Spleen (tissue), 11 donors: ENCODE data around the gene PFKL. TPM values are rescaled to one million over a fixed set of nuclear protein-coding genes. Genes with fewer than 3 reads are reported as not detected.
"Not testable (repeated sequence)": the region's sequence is repeated elsewhere in the genome, so short reads cannot be mapped to it uniquely, and the experiment has no call there.

Experiments used
- DNase-seq: peaks from one replicate; pipeline ENCODE4 v3.0.0-alpha.2; 2020
- H3K27ac ChIP-seq, 8 donors: fragments of 200-600 bp; sonication (generic) in 7 of 8; 1 replicate in 4 of 8; 2 replicates in 4 of 8; pipeline versions ENCODE4 v1.5.0 to v1.8.0; 2016 to 2021; ENCODE audit warnings: inconsistent platforms in 4 of 8, mild to moderate bottlenecking in 4 of 8, moderate library complexity in 1 of 8
- H3K27me3 ChIP-seq, 7 donors: fragments of 200-600 bp; sonication (generic) in 6 of 7; replicated peaks in 1 of 7; 1 replicate in 4 of 7; 2 replicates in 3 of 7; pipeline versions ENCODE4 v1.5.0 to v1.8.0; 2016 to 2021; ENCODE audit warnings: inconsistent platforms in 3 of 7, mild to moderate bottlenecking in 1 of 7
- H3K36me3 ChIP-seq, 6 donors: fragments of 200-600 bp; sonication (generic) in 5 of 6; 1 replicate in 4 of 6; 2 replicates in 2 of 6; pipeline versions ENCODE4 v1.5.0 to v1.8.0; 2016 to 2021; ENCODE audit warnings: inconsistent platforms in 2 of 6
- H3K4me1 ChIP-seq, 6 donors: fragments of 200-600 bp; sonication (generic) in 5 of 6; 1 replicate in 3 of 6; 2 replicates in 3 of 6; pipeline versions ENCODE4 v1.5.0 to v1.8.0; 2016 to 2021; ENCODE audit warnings: inconsistent platforms in 3 of 6
- H3K4me3 ChIP-seq, 8 donors: fragments of 200-600 bp; sonication (generic) in 7 of 8; 1 replicate in 4 of 8; 2 replicates in 4 of 8; pipeline versions ENCODE4 v1.5.0 to v1.8.0; 2016 to 2021; ENCODE audit warnings: inconsistent platforms in 4 of 8, mild to moderate bottlenecking in 4 of 8, moderate library complexity in 2 of 8
- H3K9me3 ChIP-seq, 8 donors: fragments of 200-600 bp; sonication (generic) in 7 of 8; 1 replicate in 4 of 8; 2 replicates in 4 of 8; pipeline versions ENCODE4 v1.5.0 to v1.8.0; 2016 to 2021; ENCODE audit warnings: inconsistent platforms in 4 of 8
- CTCF ChIP-seq, 11 experiments: fragments of 200-600 bp in 7 of 11; fragments of 450-650 bp in 4 of 11; sonication (generic) in 4 of 11; IDR thresholded peaks in 8 of 11; conservative IDR thresholded peaks in 3 of 11; 1 replicate in 7 of 11; 2 replicates in 4 of 11; pipeline versions ENCODE4 v1.4.0 to v1.8.0; 2016 to 2021; ENCODE audit warnings: antibody characterized with exemption in 11 of 11, inconsistent platforms in 4 of 11, mild to moderate bottlenecking in 1 of 11
- POLR2A ChIP-seq, 3 donors: fragments of 450-650 bp; IDR thresholded peaks; one replicate each; pipeline ENCODE4 v1.5.1; 2017; ENCODE audit warnings: antibody characterized with exemption in 3 of 3, mild to moderate bottlenecking in 1 of 3
- POLR2AphosphoS5 ChIP-seq, 3 donors: sonication (generic); formaldehyde crosslinking; IDR thresholded peaks; one replicate each; pipeline ENCODE4 v1.5.1; 2017; ENCODE audit warnings: antibody characterized with exemption in 3 of 3
- WGBS, 5 donors: extraction: QIAGEN DNeasy Blood & Tissue Kit in 3 of 5; methylation state at CpG; one replicate each; pipeline versions ENCODE4 v1.1.5 to v1.1.7; 2013 to 2018; 5-methylcytosine and 5-hydroxymethylcytosine counted together
- intact Hi-C: fragments of 100-400 bp; cut with DNase I; formaldehyde crosslinking; loops from one replicate; pipeline ENCODE4 v1.15.0; 2023; ENCODE audit warnings: low total_unique reads
- polyA plus RNA-seq, 3 donors: library from polyadenylated mRNA; stranded (reverse); fragments of 200-250 nt; gene quantifications; one replicate each; pipeline ENCODE4 v1.2.1, GENCODE V29; 2013
- total RNA-seq, 7 donors: library from RNA; depleted of rRNA in 3 of 7; stranded (reverse); fragments of >200 nt in 3 of 7; fragmentation: NEBNext Ultra II Directional in 4 of 7; extraction: Animal tissue kit (Norgen Biotek cat#: 25700) in 4 of 7; gene quantifications; one replicate each; pipeline versions ENCODE4 v1.1.0 to v1.2.1, GENCODE V29; 2016 to 2021
- donor health status: healthy with polysubstance abuse.
- donor health status: DM: no; HTN: no; CAD: no; lungs with moderate emphysema.
- donor health status: DM: no; HTN: no; CAD: no.
- donor health status: Bipolar disorder and iron deficiency.
- donor health status: healthy.
- donor health status: DM: no; HTN: no; CAD: no.
- donor health status: DM: yes; HTN: yes; CAD: no.

The PFKL gene
- total and polyA plus RNA-seq, 10 donors = 65.9 to 145 (median 112) TPM

GRCh38 chr21:44360159-44360558 lies 60.3 kb downstream of the PFKL start:
- peak; percentile 79 for DNase-seq
- H3K4me1 ChIP-seq = peaks cover 0 to 49% (median 19%) of the 10 kb centered on the region in 6 donors
- 12 to 21% (median 18%) methylated on average over 8 of the region's 8 CpGs for WGBS, 5 donors
- intact Hi-C loops = no loop called here
- H3K4me3 ChIP-seq = peak overlapping the region in 1 of 8 donors; percentile 44
- peaks cover 0 to 22% (median 14%) of the 10 kb centered on the region in 8 donors for H3K9me3 ChIP-seq
- no peaks in the 10 kb centered on the region for H3K27me3 ChIP-seq
- TF ChIP-seq CTCF (IDR thresholded peaks at IDR 0.05 in 8 of 11, conservative IDR thresholded peaks at IDR 0.05 in 3 of 11) (peak in 4 of 11 experiments; percentile 14 to 33 (median 26)), POLR2A (IDR thresholded peaks at IDR 0.05) (no peak), POLR2AphosphoS5 (IDR thresholded peaks at IDR 0.05) (peak in 1 of 3 donors; percentile 41)
- peaks cover 0 to 38% (median 6%) of the 10 kb centered on the region in 6 donors for H3K36me3 ChIP-seq
- peak overlapping the region in 6 of 8 donors; percentile 34 to 82 (median 79) for H3K27ac ChIP-seq

- H3K4me3 ChIP-seq, H3K27me3 ChIP-seq, intact Hi-C loops, DNase-seq: not testable (repeated sequence)
- WGBS, 5 donors = 88 to 95% (median 93%) methylated on average over 5 of the region's 5 CpGs
- H3K27ac ChIP-seq = peak overlapping the region in 1 of 8 donors; percentile 82
- peaks cover 0 to 31% (median 8%) of the 10 kb centered on the region in 6 donors for H3K4me1 ChIP-seq
- peaks cover 0 to 22% (median 14%) of the 10 kb centered on the region in 8 donors for H3K9me3 ChIP-seq
- peaks cover 0 to 47% (median 6%) of the 10 kb centered on the region in 6 donors for H3K36me3 ChIP-seq
Observed at GRCh38 chr21:44361903-44362302, 62.0 kb downstream of the PFKL start.

GRCh38 chr21:44363278-44363677 lies 63.4 kb downstream of the PFKL start:
- Histone ChIP-seq H3K36me3 (peaks cover 0 to 47% (median 3%) of the 10 kb centered on the region in 6 donors), H3K9me3 (peaks cover 0 to 22% (median 14%) of the 10 kb centered on the region in 8 donors), H3K27ac (no peak overlapping the region), H3K4me1 (peaks cover 0 to 25% (median 7%) of the 10 kb centered on the region in 6 donors), H3K27me3 (no peaks in the 10 kb centered on the region), H3K4me3 (no peak overlapping the region)
- no peak for DNase-seq
- 90 to 98% (median 92%) methylated on average over 1 of the region's 1 CpG for WGBS, 5 donors
- intact Hi-C loops = no loop called here
- TF ChIP-seq POLR2AphosphoS5 (IDR thresholded peaks at IDR 0.05) = no peak
- no peak for TF ChIP-seq CTCF (IDR thresholded peaks at IDR 0.05 in 8 of 11, conservative IDR thresholded peaks at IDR 0.05 in 3 of 11)

GRCh38 chr21:44364151-44365053 lies 64.5 kb downstream of the PFKL start:
- TF ChIP-seq POLR2A (IDR thresholded peaks at IDR 0.05) (no peak), POLR2AphosphoS5 (IDR thresholded peaks at IDR 0.05) (no peak), CTCF (IDR thresholded peaks at IDR 0.05 in 8 of 11, conservative IDR thresholded peaks at IDR 0.05 in 3 of 11) (no peak)
- peaks cover 0 to 5% (median 0%) of the 10 kb centered on the region in 7 donors for H3K27me3 ChIP-seq
- peaks cover 0 to 53% (median 3%) of the 10 kb centered on the region in 6 donors for H3K36me3 ChIP-seq
- 77 to 86% (median 83%) methylated on average over 22 of the region's 22 CpGs for WGBS, 5 donors
- no peak overlapping the region for H3K27ac ChIP-seq
- intact Hi-C loops = no loop called here
- H3K9me3 ChIP-seq = peaks cover 0 to 22% (median 14%) of the 10 kb centered on the region in 8 donors
- peaks cover 0 to 26% (median 7%) of the 10 kb centered on the region in 6 donors for H3K4me1 ChIP-seq
- peak; percentile 69 for DNase-seq
- no peak overlapping the region for H3K4me3 ChIP-seq
